IgD-negative memory B cell (primary cell): Measurements from ENCODE around the gene HID1. TPM values are rescaled to one million over a fixed set of nuclear protein-coding genes. Genes with fewer than 3 reads are reported as not detected.
"Not testable (repeated sequence)": the region's sequence is repeated elsewhere in the genome, so short reads cannot be mapped to it uniquely, and the experiment has no call there.

Source experiments
- H3K27ac Mint-ChIP-seq, 3 donors: one replicate each; pipeline ENCODE4 v1.8.0; 2020 to 2022; ENCODE audit warnings: mild to moderate bottlenecking in 3 of 3, mixed read lengths in 3 of 3, moderate library complexity in 1 of 3
- H3K27me3 Mint-ChIP-seq: one replicate; pipeline ENCODE4 v1.8.0; 2021; ENCODE audit warnings: mixed read lengths
- H3K36me3 Mint-ChIP-seq: one replicate; pipeline ENCODE4 v1.8.0; 2020; ENCODE audit warnings: mild to moderate bottlenecking, mixed read lengths
- H3K4me1 Mint-ChIP-seq, 3 donors: one replicate each; pipeline ENCODE4 v1.8.0; 2020 to 2022; ENCODE audit warnings: mixed read lengths in 3 of 3, mild to moderate bottlenecking in 1 of 3
- H3K4me3 Mint-ChIP-seq, 4 donors: one replicate each; pipeline ENCODE4 v1.8.0; 2020 to 2022; ENCODE audit warnings: mild to moderate bottlenecking in 4 of 4, mixed read lengths in 4 of 4, moderate library complexity in 3 of 4
- H3K9me3 Mint-ChIP-seq, 3 donors: one replicate each; pipeline ENCODE4 v1.8.0; 2020 to 2021; ENCODE audit warnings: mixed read lengths in 3 of 3, mild to moderate bottlenecking in 1 of 3
- polyA plus RNA-seq: library from polyadenylated mRNA; unstranded; fragments of 300-500 nt; fragmentation: Illumina TruSeq; gene quantifications from one replicate; pipeline ENCODE4 v1.2.3, GENCODE V29; 2021

HID1 gene
- polyA plus RNA-seq, result 1.2 TPM

- Mint-ChIP-seq H3K9me3 (no peaks in the 10 kb centered on the region), H3K27me3 (peaks cover 17% of the 10 kb centered on the region), H3K4me1 (peaks cover 0 to 5% (median 0%) of the 10 kb centered on the region in 3 donors), H3K36me3 (no peaks in the 10 kb centered on the region), H3K4me3 (peak within 1 kb of the TSS; percentile 82 to 89 (median 88)), H3K27ac (peak within 1 kb of the TSS in 2 of 3 donors; percentile 42 to 92)
These were observed at the start of gene HID1 for GRCh38 chr17:74972107-74972972. HID1 (minus strand) TSS chr17:74972759; CDS start chr17:74972656, 103 bp downstream.

GRCh38 chr17:75020331-75021110, 48.0 kb upstream of the HID1 start:
- H3K27me3 Mint-ChIP-seq, result no peaks in the 10 kb centered on the region
- peaks cover 6% of the 10 kb centered on the region for H3K36me3 Mint-ChIP-seq
- H3K4me3 Mint-ChIP-seq, result no peak overlapping the region
- peaks cover 2 to 5% (median 4%) of the 10 kb centered on the region in 3 donors for H3K4me1 Mint-ChIP-seq
- H3K27ac Mint-ChIP-seq, result no peak overlapping the region
- no peaks in the 10 kb centered on the region for H3K9me3 Mint-ChIP-seq

GRCh38 chr17:75019710-75020109, 47.2 kb upstream of the HID1 start:
- Mint-ChIP-seq H3K27ac (no peak overlapping the region), H3K36me3 (peaks cover 8% of the 10 kb centered on the region), H3K27me3 (no peaks in the 10 kb centered on the region), H3K9me3 (no peaks in the 10 kb centered on the region), H3K4me3 (no peak overlapping the region), H3K4me1 (peaks cover 4 to 6% (median 5%) of the 10 kb centered on the region in 3 donors)

DNA sequence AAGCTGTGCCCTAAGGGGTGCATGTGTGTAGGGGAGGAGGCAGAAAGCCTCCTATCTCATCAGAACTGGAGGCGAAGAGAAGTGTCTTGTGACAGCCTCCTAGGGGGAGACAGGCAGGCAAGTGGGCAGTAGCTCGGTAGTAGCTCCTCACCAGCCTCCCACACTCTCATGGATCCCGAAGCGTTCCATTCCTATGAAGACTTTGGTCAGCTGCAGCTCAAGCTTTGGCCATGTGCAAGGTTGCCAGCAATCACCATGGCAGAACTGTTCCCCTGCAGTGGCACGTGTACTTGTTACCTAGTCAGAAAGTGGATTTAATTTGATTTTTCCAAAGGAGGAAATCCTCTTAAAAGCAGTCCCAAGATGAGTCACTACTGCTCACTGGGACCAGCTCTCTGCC, 46.6 kb upstream of the HID1 start:
- Mint-ChIP-seq H3K36me3 (peaks cover 7% of the 10 kb centered on the region), H3K9me3 (no peaks in the 10 kb centered on the region), H3K27me3 (no peaks in the 10 kb centered on the region), H3K4me3 (no peak overlapping the region), H3K4me1 (peaks cover 4 to 8% (median 5%) of the 10 kb centered on the region in 3 donors), H3K27ac (no peak overlapping the region)

- Mint-ChIP-seq H3K27me3 (no peaks in the 10 kb centered on the region), H3K4me3 (peak overlapping the region; percentile 94 to 98 (median 96)), H3K36me3 (peaks cover 3% of the 10 kb centered on the region), H3K9me3 (peaks cover 0 to 2% (median 0%) of the 10 kb centered on the region in 3 donors), H3K4me1 (peaks cover 16 to 18% (median 17%) of the 10 kb centered on the region in 3 donors), H3K27ac (peak overlapping the region; percentile 81 to 96 (median 95))
These were observed 40.6 kb upstream of the HID1 start for GRCh38 chr17:75013092-75013559.

- Mint-ChIP-seq H3K36me3 (peaks cover 3% of the 10 kb centered on the region), H3K4me1 (peaks cover 16 to 17% (median 16%) of the 10 kb centered on the region in 3 donors), H3K4me3 (peak within 1 kb of the TSS; percentile 94 to 98 (median 96)), H3K27ac (peak within 1 kb of the TSS; percentile 81 to 96 (median 95)), H3K27me3 (peaks cover 2% of the 10 kb centered on the region), H3K9me3 (peaks cover 0 to 2% (median 0%) of the 10 kb centered on the region in 3 donors)
These were observed 40.0 kb upstream of the HID1 start, which contains the start of gene MRPL58 for GRCh38 chr17:75012346-75013091. MRPL58 (plus strand) TSS chr17:75012670; CDS start chr17:75012687, 17 bp downstream.

- Mint-ChIP-seq H3K27ac (peak overlapping the region in 2 of 3 donors; percentile 81 to 95), H3K4me3 (peak overlapping the region; percentile 94 to 98 (median 96)), H3K27me3 (peaks cover 2% of the 10 kb centered on the region), H3K36me3 (peaks cover 3% of the 10 kb centered on the region), H3K9me3 (peaks cover 0 to 2% (median 0%) of the 10 kb centered on the region in 3 donors), H3K4me1 (peaks cover 16 to 17% (median 16%) of the 10 kb centered on the region in 3 donors)
These were observed 39.5 kb upstream of the HID1 start for GRCh38 chr17:75012096-75012345.

GRCh38 chr17:75011401-75012095, 39.0 kb upstream of the HID1 start:
- Mint-ChIP-seq H3K27me3 (peaks cover 2% of the 10 kb centered on the region), H3K9me3 (peaks cover 0 to 2% (median 0%) of the 10 kb centered on the region in 3 donors), H3K4me3 (peak overlapping the region; percentile 94 to 98 (median 96)), H3K27ac (peak overlapping the region in 1 of 3 donors; percentile 81), H3K4me1 (peaks cover 16 to 17% (median 16%) of the 10 kb centered on the region in 3 donors), H3K36me3 (peaks cover 3% of the 10 kb centered on the region)

DNA sequence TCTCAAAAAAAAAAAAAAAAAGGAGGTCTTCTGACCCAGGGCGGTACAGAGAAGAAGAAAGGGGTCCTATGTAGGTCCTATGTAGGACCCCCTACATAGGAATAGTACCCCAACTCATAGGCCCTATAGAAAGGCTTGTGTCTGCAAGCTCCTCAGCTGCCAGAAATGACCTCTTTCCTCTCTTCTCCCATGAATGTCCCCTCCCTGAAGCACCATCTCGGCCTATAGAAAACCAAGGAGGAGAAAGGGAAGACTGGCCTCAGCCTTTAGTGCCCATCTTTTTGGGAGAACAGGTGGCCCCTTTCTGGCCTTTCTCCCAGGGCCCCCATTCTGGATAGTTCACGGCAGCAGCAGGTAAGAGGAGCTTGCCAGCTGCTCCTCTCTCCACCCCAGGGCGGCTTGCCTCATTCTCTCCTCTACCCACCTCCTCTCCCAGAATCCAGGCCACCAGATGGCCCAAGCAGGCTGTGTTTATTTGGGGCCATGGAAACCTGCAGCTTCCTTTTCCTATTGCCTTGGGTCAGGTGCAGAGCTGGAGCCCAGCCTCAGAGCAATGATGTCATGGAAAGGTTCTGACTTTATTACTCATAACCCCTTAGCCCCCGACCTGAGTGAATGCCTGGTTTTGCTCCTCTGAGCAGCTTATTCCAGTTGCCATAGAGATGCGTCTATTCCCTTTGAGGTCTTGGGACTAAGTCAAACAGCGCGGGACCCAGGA, 38.3 kb upstream of the HID1 start:
- H3K27me3 Mint-ChIP-seq, result peaks cover 2% of the 10 kb centered on the region
- H3K9me3 Mint-ChIP-seq, result peaks cover 0 to 2% (median 0%) of the 10 kb centered on the region in 3 donors
- peak overlapping the region in 1 of 3 donors; percentile 81 for H3K27ac Mint-ChIP-seq
- H3K4me1 Mint-ChIP-seq, result peaks cover 16% of the 10 kb centered on the region in 3 donors
- peaks cover 3% of the 10 kb centered on the region for H3K36me3 Mint-ChIP-seq
- H3K4me3 Mint-ChIP-seq, result peak overlapping the region in 3 of 4 donors; percentile 3 to 98 (median 23)

DNA sequence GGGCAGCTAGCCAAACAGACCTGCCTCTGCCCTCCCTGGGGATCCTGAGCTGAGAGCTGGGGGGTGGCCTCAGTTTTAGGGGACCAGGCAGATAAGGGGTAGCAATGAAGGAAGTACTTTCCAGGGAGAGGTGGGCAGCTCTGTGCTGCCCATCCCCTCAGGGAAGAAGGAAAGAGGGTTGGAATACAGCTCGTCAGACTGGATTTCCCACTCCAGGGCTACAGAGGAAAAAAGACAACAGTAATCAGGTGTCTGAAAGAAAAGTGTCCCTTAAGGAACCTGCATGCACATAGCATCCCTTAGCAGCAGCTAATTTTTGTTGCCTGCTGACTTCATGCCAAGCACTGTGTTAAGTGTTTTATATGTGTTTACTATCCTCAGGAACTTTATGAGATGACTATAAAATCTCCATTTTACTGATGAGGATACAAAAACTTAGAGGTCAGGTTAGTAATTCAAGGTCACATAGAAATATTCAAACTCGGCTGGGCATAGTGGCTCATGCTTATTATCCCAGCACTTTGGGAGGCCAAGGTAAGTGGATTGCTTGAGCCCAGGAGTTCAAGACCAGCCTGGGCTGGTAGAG, 36.7 kb upstream of the HID1 start:
- no peak overlapping the region for H3K27ac Mint-ChIP-seq
- H3K27me3 Mint-ChIP-seq, result peaks cover 2% of the 10 kb centered on the region
- H3K4me3 Mint-ChIP-seq, result peak overlapping the region in 1 of 4 donors; percentile 62
- H3K36me3 Mint-ChIP-seq, result no peaks in the 10 kb centered on the region
- H3K9me3 Mint-ChIP-seq, result peaks cover 0 to 2% (median 0%) of the 10 kb centered on the region in 3 donors
- H3K4me1 Mint-ChIP-seq, result peaks cover 10 to 16% (median 13%) of the 10 kb centered on the region in 3 donors

DNA sequence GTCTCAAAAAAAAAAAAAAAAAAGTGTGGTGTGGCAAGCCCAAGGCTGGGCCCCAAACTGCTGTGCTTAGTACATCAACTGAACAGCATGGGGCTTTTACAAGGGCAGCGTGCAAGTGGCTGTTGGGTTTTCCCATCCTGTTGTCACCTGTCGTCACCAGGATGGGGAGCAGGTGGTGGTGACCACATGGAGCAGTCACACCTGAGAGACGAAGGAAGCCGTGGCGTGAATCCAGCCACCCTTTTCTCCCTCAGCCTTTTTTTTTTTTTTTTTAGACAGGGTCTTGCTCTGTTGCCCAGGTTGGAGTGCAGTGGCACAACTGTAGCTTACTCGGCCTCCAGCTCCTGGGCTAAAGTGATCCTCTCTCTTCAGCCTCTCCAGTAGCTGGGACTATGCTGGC, 35.8 kb upstream of the HID1 start:
- no peak overlapping the region for H3K4me3 Mint-ChIP-seq
- H3K27ac Mint-ChIP-seq, result no peak overlapping the region
- no peaks in the 10 kb centered on the region for H3K36me3 Mint-ChIP-seq

GRCh38 chr17:75006653-75007052, 34.1 kb upstream of the HID1 start:
- H3K27me3 Mint-ChIP-seq, result peaks cover 2% of the 10 kb centered on the region
- no peak overlapping the region for H3K27ac Mint-ChIP-seq
- H3K36me3 Mint-ChIP-seq, result no peaks in the 10 kb centered on the region
- H3K4me3 Mint-ChIP-seq, result peak overlapping the region in 1 of 4 donors; percentile 46
- H3K4me1 Mint-ChIP-seq, result no peaks in the 10 kb centered on the region
- no peaks in the 10 kb centered on the region for H3K9me3 Mint-ChIP-seq

More for the DNA sequence above, 35.8 kb upstream of the HID1 start:
- H3K27me3 Mint-ChIP-seq, result peaks cover 2% of the 10 kb centered on the region
- H3K9me3 Mint-ChIP-seq, result no peaks in the 10 kb centered on the region
- peaks cover 3 to 9% (median 7%) of the 10 kb centered on the region in 3 donors for H3K4me1 Mint-ChIP-seq

GRCh38 chr17:75006084-75006483, 33.5 kb upstream of the HID1 start:
- H3K36me3 Mint-ChIP-seq, H3K27ac Mint-ChIP-seq, H3K27me3 Mint-ChIP-seq, H3K4me1 Mint-ChIP-seq, H3K9me3 Mint-ChIP-seq: not testable (repeated sequence)
- H3K4me3 Mint-ChIP-seq, result peak overlapping the region in 2 of 4 donors; percentile 41 to 46
